ENCODE measurements around the gene KRR1.

DNA sequence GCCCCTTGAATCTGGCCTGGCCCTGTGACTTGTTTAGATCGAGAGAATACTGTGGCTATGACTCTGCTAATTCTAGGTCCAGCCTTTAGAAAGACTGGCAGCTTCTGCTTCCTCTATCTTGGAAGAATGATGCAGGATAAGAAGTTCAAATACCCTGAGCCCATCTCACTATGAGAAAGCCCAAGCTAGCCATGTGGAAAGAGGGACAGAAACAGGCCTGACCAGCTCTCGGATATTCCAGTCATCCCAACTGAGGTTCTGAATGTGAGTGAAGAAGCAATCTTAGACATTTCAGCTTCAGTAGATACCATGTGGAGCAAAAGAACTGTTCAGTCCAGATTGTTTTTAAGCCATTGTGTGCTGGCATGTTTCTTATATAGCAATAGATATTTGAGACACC is 17.3 kb upstream of the KRR1 start:
- TF ChIP-seq, protein P1, sequence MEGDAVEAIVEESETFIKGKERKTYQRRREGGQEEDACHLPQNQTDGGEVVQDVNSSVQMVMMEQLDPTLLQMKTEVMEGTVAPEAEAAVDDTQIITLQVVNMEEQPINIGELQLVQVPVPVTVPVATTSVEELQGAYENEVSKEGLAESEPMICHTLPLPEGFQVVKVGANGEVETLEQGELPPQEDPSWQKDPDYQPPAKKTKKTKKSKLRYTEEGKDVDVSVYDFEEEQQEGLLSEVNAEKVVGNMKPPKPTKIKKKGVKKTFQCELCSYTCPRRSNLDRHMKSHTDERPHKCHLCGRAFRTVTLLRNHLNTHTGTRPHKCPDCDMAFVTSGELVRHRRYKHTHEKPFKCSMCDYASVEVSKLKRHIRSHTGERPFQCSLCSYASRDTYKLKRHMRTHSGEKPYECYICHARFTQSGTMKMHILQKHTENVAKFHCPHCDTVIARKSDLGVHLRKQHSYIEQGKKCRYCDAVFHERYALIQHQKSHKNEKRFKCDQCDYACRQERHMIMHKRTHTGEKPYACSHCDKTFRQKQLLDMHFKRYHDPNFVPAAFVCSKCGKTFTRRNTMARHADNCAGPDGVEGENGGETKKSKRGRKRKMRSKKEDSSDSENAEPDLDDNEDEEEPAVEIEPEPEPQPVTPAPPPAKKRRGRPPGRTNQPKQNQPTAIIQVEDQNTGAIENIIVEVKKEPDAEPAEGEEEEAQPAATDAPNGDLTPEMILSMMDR (IDR thresholded peaks at IDR 0.05), result no peak
- TF ChIP-seq POLR2A (IDR thresholded peaks at IDR 0.05), result no peak
- TF ChIP-seq EP300 (IDR thresholded peaks at IDR 0.05; ENCODE audit: low read depth), result no peak
